Left hindlimb (tissue), 1 donor: Measurements from ENCODE around the gene HTRA1.

ENCODE experiments used
- DNase-seq: peaks from one replicate; pipeline ENCODE4 v3.0.0-alpha.2; 2018

HTRA1 gene

DNA sequence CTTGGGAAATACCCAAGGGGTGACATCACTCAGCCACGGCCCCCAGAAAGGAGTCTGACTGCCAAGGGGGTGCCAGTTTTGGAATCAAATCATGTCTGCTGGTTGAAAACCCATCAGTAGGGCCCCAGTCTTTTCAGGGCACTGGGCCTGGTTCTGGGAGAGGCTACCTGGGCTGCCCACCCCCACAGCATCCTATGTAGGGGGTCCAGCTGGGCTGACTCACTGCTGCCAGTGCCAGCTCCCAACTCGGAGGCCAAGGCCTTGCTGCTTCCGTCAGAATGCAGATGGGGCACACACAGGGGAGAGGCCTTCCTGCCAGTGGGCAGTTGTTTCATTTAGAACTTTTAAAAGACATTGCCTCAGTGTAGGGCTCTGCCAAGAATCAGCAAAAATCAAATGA lies 59.7 kb downstream of the HTRA1 start:
- DNase-seq: no peak

DNA sequence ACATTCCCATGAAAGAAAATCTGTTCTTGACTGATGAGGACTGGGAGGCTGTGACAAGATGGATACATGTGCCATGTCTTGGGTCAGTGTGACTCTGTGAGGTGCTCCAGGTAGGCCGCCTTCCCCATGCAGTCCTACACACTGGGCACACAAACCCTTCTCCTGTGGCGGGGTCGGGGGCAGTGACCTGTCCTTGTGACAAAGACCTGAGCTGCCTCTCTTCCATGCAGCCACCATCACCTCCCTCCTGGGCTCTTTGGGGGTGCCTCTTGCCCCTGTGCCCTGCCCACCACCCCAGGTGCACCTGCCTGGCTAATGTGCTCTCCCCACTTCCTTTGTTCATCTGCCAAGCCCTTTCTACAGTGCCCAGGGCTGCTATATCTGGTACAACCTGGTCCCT lies 63.5 kb downstream of the HTRA1 start:
- DNase-seq: no peak

DNA sequence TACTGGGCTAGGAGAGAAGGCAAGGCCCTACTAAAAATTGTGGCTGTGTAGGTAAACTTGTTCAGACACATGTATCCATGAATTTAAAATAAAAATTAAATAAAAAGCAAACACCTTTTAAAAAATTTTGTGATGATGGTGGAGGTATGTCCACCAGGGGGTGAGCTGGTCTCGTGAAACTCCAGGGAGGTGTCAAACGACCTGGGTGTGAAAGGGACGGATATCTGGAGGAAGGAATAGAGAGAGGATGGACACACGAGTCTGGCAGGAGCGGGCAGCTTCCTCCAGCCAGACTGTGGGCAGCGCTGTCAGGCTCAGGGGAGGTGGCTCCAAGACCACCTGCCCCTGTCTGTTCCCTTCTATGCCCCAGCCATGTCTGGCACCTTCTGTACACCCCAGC lies 64.4 kb downstream of the HTRA1 start:
- DNase-seq: no peak

DNA sequence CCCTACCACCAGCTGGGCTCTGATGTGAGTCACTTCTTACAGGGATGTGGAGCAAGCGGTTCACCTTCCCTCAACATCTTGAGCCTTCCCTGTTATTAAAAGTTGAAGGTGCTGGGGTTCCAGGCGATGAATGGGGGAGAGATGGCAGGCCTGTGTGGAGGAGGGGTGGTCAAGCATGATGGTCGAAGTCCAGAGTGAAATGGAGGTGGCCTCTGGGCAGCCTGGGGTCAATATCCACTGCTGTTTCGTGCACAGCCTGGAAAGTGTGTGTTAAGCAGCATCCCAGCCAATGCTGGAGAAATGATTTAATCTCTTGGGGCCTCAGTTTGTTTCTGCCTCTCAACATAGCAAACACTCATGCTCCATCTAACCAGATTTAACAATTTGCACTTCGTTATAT lies 65.5 kb downstream of the HTRA1 start:
- no peak for DNase-seq

DNA sequence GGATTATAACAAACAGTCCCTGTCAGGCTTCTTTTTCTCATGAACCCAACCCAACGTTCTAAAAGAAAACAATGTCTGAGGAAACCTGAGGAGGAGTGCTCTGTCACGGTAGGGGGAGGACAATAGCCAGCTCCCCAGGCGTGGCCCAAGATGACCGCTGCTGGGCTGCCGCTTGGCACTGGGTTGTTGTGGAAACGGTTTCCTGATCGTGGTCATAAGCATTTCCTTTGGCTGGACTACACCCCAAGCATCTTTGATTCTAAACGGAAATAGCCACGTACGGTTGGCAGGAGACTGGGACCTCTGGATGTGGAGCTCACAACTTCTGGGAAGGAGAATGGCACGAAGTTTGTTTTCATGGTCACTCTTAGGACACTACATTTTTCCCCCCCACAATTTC lies 68.8 kb downstream of the HTRA1 start:
- DNase-seq: peak; percentile 47

DNA sequence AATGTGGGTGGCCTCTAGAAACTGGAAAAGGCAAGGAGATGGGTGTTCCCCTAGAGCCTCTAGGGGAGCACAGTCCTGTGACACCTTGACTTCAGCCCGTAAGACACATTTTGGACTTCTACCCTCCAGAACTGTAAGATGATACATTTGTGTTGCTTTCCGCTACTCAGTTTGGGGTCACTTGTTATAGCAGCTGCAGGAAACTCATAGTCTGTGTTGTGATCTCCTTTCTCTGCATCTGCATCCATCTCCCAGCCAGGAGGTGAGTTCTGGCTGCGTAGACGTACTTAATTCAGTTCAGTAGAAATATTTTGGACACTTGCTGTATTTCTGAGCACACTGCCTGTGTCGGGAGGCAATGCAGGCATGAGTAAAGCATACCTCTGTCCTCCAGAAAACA lies 69.9 kb downstream of the HTRA1 start:
- no peak for DNase-seq

DNA sequence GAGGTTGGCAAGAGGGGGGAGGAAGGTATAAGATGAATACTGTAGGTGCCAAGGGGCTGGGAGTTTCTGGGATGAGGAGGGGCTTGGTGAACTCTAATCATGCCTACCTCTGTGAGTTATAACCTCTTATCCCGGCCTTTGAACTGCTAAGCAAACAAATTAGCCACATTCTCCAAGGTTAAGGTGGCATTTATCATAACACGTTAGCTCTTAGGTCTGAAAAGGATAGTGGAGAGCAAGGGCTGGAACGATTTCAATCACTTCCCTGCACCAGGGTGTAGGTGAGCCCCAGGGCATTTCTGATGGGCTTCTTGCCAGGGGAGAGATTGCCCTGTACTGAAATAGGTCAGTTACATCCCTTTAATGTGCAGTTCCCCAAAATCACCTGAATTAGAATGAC lies 70.6 kb downstream of the HTRA1 start:
- no peak for DNase-seq

DNA sequence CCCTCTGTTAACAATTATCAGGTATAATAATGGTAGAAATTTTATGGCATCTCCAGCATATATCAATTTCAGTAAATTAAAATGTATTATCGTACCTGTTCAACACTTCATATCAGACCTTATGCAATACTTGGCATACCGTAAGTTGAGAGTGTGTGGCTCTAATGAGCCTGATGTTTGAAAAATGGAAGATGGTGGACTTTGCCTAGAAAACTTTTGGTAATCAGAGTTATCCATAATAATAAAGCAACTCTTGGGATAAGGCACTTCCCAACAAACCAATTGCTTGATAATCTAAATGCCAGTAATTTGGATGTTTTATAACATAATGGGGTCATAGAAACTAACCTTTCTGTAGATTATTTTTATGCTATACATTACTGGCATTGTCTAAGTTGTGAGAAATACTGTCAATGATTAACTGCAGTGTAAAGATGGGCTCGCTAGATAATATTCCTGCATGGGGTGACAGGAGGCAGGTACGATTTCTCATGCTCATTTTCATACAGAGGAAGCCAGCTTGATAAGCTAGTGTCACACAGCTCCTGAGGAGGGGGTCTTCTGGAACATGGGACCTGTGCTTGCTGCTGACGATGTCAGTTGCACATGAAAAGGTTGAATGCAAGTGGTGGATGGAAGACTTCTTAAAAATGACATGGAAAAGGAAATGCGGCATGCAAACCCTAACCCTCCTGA lies 71.4 kb downstream of the HTRA1 start:
- no peak for DNase-seq

DNA sequence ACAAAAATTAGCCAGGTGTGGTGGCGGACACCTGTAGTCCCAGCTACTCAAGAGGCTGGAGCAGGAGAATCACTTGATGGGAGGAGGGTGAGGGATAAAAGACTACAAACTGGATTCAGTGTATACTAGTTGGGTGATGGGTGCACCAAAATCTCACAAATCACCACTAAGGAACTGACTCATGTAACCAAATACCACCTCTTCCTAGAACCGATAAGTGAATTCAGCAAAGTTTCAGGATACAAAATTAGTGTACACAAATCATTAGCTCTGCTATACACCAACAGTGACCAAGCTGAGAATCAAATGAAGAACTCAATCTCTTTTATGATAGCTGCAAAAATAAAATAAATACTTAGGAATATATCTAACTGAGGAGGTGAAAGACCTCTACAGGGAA lies 76.2 kb downstream of the HTRA1 start:
- DNase-seq: no peak

DNA sequence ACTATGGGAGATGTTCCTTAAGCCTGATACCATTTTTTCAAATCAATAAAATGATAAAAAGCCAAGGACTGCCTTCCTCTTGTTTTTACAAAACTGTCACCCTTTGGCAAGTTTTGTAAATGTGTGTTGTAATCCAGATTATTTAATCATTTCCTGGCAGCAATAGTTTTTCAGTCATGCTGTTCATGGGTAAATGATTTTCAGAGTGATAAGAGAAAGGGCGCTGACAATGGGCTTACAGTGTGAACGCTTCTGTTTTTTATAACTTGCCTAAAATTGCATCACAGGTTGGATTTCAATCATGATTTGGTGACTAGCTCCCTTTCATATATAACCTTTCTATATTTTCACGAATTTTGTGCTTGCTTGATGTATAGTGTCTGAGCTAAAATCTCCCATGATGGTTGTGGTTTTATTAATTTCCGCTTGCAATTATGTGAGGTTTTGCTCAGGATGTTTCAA lies 80.2 kb downstream of the HTRA1 start:
- DNase-seq: no peak

DNA sequence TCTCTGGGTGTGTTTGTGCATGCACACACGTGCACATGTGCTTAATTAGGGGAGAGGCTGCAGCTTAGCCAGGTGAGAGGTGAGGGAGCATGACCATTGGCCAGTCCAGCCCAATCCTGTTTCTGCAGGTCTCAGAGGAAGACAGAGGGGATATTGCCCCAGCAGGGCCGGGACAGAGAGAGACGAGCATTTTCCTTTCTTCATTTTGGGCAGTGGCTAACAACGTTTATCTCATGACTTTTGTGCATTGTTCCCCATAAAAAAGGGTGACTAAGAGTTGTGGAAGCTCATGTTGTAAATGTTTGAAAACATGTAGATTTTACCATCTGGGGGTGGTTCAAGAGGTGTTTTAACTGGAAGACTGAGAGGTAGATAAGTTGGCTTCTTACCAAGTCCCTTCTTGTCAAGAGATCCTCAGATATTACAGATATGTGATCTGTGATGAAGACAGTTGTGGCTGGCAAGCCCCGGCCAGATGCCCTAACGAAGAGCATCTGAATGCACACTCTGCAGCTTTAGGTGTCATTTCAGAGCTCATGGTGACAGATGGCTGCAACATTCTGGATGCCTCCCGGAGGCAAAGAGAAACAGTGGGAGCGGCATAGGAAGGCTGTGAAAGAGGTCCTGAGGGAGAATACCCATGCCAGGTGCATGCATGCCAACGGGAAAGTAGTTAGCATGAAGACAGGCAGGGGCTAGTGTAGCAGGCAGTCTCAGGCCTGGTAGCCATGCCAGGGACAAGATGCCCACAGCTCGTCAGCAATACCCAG lies 82.5 kb downstream of the HTRA1 start:
- no peak for DNase-seq

DNA sequence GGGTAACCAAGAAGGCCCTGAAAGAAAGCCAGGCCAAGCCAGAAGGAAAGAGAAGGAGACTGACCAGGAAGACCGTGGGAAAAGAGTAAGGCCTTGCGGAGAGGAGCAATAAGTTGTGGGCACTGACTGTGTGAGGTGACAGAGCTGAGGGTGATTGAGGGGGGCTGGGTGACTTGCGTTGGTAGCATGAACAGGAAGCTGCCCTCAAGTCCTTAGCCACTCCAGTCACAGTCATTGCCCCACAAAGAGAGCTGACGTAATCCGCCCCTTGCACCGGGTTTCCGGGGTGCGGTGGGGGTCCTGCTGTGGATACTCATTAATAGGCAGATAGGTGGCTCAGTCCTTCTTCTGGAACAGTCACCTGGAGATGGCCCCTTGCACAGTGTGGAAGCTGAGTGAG lies 83.1 kb downstream of the HTRA1 start:
- no peak for DNase-seq

DNA sequence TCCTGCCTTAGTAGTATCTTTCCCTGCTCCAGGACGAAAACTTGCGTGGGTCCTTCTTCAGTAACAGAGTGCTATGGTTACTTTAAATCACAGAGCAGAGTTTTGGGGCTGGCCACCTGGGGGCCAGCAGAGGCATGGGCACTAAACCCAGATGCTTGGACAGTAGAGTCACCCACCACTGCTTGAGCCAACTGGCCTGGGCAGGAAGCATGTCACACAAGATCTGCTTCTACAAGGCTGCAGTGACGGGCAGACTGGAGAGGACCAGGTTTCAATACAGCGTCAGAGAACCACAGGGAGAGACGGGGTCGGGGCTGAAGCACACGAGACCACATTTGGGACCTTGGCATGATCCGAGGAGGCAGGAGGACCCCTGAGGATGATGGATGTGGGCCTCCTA lies 84.9 kb downstream of the HTRA1 start:
- DNase-seq: no peak

DNA sequence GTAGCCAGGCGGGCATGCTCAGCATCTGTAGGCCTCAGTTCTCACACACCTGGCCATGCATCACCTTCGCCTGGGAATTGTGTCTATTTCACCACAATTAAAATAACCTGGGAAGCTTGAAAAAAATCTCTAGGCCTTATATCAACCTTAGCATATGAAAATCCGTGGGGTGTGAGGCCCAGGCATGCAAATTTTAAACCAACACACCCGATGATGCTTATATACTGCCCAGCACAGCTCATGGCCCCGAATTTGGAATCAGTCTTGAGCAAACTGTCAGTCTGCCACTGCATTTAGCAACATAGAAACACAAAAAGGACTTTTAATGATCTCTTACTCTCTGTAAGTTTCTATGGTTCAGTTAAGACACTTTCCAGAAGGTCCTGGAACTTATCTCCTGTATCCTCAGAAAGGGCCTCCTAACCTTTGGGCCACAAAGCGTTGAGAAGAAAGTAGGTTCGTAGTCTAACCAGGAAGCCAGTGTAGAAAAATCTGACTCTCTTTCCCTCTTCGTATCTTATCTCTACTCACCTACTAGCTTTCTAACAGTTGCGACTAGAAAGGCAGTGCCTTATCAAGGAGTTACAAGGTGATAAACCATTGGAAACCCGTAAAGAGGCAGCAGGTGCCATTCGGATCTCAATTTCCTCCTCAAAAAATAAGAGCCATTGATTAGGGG lies 87.2 kb downstream of the HTRA1 start:
- no peak for DNase-seq

DNA sequence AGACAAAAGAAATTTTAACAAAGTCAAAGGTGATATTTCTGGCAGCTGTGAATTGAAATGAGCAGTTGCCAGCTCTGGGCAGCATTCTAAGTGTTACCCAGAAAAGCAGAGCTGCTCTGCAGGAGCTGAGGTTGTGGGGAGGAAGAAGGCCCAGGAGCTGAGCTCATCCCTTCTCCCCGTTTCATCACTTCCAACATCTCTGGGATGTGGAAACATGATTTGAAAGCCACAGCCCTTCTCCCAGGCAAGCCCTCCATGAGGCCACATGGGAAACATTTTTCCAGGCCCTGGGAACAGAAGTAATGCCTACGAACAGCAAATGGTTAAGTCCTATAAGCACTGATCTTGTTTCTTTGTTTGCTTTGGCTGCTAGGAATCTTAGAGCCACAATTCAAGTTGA lies 88.3 kb downstream of the HTRA1 start:
- no peak for DNase-seq

DNA sequence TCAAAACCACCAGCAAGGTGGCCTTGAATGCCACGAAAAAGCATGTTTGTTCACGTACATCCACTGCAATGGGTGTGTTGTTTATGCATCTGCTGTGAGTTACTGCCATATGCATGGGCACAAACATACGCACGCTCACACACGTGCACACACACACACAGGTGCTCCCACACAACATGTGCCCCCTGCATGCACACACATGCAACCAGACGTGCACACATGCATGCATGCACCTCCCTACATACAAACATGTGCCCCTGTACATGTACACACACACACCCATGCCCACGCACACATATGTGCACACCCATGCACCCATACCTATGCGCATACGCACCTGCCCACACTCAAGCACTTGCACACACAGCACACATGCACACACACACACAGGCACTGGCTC lies 89.1 kb downstream of the HTRA1 start:
- no peak for DNase-seq

DNA sequence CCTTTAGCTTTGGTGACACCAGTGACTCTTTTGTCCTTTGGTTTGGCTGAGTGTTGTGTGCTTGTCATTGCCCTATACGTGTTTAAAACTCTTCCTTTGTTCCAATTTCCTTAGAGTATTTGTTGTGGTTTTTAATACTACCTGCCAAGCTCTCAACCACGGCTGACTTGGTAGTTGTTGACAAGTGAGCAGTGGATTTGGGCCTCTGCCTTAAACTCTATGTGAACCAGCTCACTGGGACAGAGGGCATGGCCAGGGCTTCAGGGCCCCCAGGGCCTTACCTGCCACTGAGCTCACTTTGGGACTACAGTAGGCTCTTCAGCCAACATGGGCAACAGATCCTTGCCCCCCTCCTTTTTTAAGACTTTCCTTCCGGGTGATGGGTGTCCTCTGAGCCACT lies 89.6 kb downstream of the HTRA1 start:
- no peak for DNase-seq

DNA sequence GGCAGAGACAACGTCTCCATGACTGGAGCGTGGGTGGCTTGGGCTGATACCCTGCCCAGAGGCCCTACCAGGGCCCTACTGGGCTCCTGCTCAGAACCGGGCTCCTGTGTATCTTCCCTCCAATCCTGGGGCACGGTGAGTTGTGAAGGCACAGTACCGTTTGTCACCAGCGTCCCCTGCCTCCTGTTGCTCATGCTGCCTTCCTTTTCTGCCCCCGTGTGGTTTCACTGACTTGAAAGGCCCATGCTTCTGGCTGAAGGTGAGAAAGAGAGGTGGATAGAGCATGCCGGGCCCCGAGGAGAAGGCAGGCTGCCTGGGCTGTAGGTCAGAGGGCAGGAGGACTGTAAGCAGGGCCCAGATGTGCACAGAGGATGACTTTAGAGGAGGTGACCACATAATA lies 90.1 kb downstream of the HTRA1 start:
- DNase-seq: no peak

DNA sequence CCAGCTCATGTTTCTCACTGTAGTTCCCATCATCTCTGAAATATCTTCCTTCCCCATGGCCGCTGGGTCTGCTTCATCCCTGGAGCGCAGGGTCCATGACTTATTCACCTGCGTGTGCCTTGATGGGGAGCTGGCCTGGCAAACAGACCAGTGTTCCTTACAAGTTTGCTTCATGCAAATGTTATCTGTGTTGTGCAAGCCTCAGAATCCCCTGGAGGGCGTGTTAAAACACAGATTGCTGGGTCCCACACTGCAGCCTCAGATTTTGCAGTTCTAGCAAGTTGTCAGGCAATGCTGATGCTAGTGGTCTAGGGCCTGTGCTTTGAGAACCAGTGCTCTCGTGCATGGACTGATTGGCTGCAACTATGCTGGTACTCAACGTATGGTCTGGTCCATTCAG lies 92.0 kb downstream of the HTRA1 start:
- DNase-seq: no peak

DNA sequence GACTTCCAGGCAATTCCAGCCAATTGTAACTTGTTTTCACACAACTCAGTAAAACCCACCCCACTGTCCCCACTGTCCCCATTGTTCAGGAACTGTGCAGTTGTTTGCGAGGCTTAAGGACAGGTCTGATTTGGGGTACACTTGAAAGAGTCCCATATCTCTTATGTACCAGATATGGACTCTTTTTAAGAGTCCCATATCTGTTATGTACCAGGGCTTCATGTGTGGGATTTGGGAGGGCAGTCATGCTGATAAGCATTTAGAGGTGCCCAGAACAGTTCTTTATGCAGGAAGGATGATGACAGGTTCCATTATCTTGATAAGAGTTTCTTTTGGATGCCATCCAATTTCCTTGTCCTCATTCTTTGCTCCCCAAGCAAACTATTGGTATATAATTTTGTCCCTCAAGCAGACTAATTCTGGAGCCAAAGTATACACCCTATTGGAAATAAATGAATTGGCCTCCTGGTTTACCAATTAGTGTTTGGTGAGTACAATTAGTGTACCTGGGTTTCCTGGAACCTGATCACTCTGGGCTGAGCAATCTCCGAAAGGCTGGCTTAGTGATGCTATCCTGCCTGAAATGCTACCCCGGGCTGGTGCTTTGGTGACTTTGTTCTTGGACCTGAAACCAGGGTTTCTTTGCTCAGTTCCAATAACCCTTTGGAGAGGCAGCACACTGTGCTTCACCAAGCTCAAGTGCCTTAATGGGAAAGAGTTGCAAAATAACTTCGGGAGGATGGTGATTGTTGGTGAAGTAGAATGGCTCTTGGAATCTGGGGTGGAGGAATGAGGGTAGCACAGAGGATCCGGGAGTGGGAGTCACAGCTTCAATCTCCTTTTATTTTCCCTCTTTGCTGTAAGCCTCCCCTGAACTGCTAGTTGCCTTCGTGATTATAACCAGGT lies 93.0 kb downstream of the HTRA1 start:
- no peak for DNase-seq

DNA sequence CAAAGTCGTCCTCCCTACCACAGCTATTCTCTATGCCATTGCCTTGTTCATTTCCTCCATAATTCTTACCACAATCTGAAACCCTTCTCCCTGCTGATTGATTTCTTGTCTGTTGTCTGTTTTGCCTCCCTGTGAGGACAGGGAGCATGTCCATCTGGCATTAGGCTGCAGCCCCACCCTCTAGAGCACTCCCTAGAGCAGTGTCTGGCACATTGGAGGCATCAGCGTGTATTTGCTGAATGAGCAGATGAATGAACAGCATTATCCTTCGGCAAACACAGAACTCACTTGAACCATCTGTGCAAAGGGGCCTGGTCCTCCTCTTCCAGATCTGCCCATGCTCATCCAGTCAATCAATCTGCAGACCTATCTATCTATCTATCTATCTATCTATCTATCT lies 94.1 kb downstream of the HTRA1 start:
- no peak for DNase-seq

DNA sequence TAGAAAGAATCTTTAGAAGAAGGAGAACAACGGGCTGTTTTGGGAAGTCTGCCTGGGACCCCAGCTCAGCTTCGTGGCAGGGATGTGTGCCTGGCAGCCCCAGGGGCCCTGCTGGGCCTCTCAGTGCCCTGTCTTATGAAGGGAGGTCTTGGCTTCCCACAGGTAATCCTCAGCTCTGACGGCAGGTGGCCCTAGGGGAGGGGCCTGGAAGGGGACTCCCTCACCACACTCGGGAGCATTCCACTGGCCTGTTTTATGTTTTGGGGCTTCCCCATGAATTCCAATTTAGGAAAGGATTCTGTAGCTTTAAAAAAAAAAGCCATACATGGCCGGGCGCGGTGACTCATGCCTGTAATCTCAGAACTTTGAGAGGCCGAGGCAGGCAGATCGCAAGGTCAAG lies 96.2 kb downstream of the HTRA1 start:
- no peak for DNase-seq

DNA sequence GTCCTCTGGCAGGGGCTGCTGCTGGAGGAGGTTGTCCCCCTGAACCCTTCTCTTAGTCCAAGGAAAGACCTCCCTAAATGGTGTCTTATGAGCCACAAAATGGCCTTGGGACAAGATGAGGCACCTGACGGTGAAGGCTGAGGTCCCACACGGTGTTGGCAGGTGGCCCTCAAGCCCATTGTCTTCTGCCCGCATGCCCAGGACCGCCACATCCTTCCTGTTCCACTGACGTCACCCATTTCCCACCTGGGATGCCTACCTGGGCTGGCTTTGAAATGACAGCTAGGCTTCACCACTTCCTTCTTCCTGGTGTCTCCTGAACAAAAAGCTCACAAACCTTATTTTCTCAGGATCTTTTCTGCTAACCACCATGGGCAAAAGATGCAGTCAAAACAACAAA lies 97.1 kb downstream of the HTRA1 start:
- DNase-seq: no peak
